ENCODE results near the gene MYL7.
"Not testable (repeated sequence)": the region's sequence is repeated elsewhere in the genome, so short reads cannot be mapped to it uniquely, and the experiment has no call there.

MYL7 gene

DNA sequence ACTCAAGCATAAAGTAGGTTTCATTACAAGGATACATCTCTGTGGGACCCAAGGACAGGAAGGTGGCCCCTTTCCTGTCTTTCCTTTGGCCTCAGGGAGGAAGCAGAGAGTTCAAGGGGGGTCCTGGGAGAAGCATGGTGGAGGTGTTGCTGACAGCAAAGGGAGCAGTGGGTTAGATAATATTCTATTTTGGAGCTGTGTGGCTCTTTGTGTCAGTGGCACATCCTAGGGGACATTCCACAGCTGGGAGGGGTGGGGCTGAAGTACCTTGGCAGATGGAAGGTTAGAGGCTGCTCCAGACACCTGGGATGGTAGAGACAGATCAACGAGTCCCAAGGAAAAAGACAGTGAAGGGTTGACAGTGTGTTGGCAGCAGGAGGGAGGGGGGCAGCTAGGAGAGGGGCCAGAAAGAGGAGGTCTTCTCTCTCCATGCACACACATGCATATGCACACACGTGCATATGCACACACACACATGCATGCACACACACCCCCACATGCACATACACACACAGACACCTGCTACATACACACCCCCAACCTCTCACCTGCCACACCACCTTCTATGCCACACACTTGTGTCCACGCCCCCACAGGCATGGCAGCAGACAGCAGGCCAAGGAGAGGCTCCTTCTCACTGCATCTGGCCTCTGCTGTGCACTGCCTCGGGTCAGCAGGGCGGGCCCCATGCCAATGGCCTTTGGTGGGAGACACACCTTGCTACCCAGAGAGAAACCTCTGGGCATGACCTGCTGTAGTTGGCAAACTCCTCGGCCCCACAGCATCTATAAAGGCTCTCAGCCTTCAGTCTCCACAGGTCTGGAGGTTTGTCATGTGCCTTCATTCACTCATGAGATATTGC is 12.2 kb downstream of the MYL7 start:
- no peak for DNase-seq

DNA sequence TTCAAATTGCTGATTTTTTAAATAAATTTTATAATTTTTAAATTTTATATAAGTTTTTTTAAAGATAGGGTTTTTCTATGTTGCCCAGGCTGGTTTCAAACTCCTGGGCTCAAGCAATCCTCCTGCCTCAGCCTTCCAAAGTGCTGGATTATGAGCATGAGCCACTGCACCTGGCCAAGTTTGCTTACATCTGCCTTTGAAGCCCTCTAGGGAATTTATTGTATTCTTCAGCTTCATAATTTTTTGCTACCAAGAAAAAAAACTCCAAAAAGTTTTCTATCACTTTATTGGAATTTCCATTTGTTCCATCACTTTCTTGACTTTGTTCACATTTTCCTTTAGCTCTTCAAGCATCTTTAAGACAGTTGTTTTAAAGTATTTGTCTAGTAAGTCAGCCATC is 14.0 kb downstream of the MYL7 start:
- DNase-seq = no peak

GRCh38 chr7:44126574-44126973 is 14.6 kb downstream of the MYL7 start:
- DNase-seq = not testable (repeated sequence)

GRCh38 chr7:44124822-44125202 is 16.3 kb downstream of the MYL7 start:
- DNase-seq = no peak

- DNase-seq = peak; percentile 99
Observed at GRCh38 chr7:44123190-44124003, 17.7 kb downstream of the MYL7 start, which contains the start of gene POLD2. Gene POLD2, minus strand, starts transcription at chr7:44123548. Its CDS starts 1,495 bp downstream, at chr7:44122053.

DNA sequence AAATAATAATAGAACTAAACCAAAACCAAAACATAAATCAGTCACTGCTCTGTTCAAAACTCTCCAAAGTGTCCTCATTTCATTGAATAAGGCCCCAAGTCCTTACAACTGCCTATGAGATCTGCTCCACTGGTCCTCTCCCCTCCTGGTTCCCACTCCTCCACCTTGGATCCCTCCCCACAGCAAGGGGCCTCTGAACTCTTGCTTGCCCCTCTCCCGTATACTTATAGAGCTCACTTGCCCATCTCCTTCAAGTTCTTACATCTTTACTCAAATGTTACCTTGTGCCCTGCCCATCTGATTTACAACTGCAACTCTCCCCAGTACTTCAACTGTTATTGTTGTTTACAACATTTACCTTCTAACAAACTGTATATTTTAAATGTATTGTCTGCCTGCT is 18.6 kb downstream of the MYL7 start:
- no peak for DNase-seq

GRCh38 chr7:44121761-44122420 is 19.2 kb downstream of the MYL7 start:
- no peak for DNase-seq

DNA sequence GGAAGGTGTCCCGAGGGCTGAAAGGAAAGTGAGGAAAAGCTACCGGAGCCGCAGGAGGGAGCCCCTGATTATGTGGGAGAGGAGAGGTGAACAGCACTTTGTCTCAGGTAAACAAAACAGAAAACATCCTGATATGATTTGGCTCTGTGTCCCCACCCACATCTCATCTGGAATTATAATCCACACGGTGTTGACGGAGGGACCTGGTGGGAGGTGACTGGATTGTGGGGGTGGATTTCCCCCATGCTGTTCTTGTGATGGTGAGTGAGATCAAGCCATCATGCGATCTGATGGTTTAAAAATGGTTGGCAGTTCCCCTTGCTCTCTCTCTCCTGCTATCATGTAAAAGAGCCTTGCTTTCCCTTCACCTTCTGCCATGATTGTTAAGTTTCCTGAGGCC is 20.7 kb downstream of the MYL7 start:
- DNase-seq = no peak

- no peak for DNase-seq
Observed at GRCh38 chr7:44119829-44120380, 21.2 kb downstream of the MYL7 start.

GRCh38 chr7:44117801-44118429 is 23.2 kb downstream of the MYL7 start:
- no peak for DNase-seq

DNA sequence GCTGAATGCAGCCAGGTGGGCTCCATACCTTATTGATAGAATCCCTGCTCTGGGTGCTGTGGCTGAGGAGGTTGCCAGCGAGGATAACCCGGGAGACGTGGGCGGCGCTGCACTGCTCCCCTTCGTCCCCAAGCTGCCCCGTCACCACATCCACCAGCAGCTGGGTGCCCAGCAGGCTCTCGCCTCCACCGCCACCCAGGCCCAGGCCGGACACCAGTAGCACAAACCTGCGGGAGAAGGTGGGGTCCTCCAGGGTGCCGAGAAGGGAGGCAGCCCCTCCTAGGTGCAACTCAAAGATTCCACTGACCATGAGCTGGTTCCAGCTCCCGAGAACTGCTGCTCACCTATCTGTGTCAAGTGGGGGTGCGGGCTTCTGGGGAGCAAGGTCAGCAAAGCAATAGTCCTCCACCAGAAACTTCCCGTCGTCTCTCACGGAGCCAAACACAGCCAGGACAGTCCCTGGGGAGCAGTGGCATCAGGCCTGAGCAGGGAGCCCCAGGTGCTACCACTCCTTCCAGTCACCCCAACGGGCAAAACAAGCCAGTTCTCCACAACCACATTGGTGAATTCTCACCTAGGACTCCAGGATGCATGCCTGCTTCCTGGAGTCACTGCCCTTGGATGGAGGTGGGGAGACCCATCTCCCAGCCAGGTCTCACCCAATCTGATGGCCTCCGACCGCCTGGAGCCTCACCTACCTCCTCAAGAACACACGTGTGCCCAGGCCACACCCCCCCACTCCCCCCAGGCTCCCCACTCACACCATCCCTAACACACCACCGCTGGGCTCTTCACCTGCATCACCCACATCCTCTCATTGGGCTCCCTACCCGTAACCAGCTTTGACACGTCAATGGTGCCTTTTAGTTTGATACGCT is 24.1 kb downstream of the MYL7 start:
- DNase-seq = no peak

GRCh38 chr7:44116087-44116788 is 24.9 kb downstream of the MYL7 start:
- DNase-seq = no peak

DNA sequence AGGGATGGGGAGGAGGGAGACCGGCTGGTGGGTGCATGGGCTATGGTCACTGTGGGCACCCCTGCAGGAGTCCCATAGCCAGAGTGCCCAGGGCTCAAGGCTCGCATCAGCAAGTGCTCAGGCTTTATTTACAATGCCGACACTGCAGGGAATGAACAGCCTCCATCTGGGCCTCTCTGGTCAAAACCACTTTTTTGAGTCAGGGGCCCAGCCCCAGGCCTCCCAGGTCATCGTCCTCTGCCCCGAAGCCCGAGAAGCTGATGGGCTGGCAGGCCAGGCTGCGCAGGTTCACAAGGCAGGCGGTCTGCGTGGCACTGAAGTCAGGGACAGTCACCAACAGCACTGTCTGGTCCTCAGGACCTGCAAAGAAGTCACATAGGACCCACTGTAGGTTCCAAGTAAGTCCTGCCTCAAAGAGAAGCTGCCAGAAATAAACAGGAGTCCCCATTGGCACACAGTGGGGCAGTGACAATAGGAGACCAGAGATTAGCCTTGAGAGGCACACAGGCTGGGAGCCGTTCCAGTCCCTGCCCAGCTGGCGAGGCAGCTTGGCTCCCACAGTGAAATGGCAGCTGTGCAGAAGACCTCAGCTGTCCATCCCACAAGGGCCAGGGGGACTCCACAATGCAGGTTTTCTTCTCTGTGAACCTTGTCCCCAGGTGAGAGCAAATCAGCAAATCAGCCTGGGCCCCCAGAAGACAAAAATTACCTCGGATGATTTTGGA is 26.4 kb downstream of the MYL7 start:
- DNase-seq = no peak

- DNase-seq = no peak
Observed at GRCh38 chr7:44113764-44114354, 27.3 kb downstream of the MYL7 start.

- no peak for DNase-seq
Observed at GRCh38 chr7:44112997-44113763, 28.0 kb downstream of the MYL7 start.

- DNase-seq = no peak
Observed at GRCh38 chr7:44112231-44112996, 28.7 kb downstream of the MYL7 start.

DNA sequence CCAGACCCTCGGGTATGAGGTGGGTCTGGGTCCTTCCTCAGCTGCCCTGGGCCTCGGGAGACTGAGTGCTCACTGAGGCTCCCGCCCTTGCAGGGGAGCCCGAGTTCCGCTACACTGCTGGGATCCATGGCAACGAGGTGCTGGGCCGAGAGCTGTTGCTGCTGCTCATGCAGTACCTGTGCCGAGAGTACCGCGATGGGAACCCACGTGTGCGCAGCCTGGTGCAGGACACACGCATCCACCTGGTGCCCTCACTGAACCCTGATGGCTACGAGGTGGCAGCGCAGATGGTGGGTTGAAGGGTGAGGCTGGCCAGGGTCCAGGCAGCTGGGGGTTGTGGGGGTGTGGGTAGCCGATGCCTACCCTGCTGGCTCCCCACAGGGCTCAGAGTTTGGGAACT is 29.4 kb downstream of the MYL7 start:
- no peak for DNase-seq

Measured in NCI-H226 (cell line).